ENCODE data around the gene POLD3.

Gene POLD3

GRCh38 chr11:74592063-74592440, 330 bp upstream of the POLD3 start:
- peak; percentile 38 for ATAC-seq
- TF ChIP-seq TSHZ2 (CRISPR knock-in tag; IDR thresholded peaks at IDR 0.05) (no peak), ISL1 (CRISPR knock-in tag; IDR thresholded peaks at IDR 0.05) (no peak), SNAI2 (CRISPR knock-in tag; IDR thresholded peaks at IDR 0.05) (0 out of 2 replicates have a peak, but pooled peaks have one; percentile 39), ZNF8 (CRISPR knock-in tag; IDR thresholded peaks at IDR 0.05) (no peak), ZNF565 (CRISPR knock-in tag; conservative IDR thresholded peaks at IDR 0.05; ENCODE audit: low read depth) (no peak), PPARA (CRISPR knock-in tag; IDR thresholded peaks at IDR 0.05; ENCODE audit: borderline replicate concordance) (no peak), ESRRG (CRISPR knock-in tag; IDR thresholded peaks at IDR 0.05) (no peak)

DNA sequence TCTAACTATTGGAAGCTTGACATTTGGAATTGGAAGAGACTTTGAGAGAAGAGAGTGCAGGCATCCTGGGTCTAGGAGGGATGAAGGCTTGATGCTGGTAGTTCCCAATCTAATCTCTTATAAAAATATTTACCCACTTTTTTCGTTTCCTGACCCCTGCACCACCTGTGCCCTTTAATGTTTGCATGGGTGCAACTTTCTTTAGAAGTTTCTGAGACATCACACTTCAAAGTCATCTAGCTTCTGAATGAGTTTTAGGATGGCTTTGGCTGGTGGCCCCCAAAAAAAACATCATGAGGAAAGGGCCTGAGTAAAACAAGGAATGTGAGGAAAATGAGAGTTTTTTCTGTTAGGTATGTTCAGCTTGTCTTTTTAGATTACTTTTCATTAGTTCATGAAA, 1.1 kb downstream of the POLD3 start:
- TF ChIP-seq ZC3H10 (CRISPR knock-in tag; IDR thresholded peaks at IDR 0.05) = no peak
- TF ChIP-seq TCF4 (CRISPR knock-in tag; IDR thresholded peaks at IDR 0.05; ENCODE audit: borderline replicate concordance) = no peak
- TF ChIP-seq OSR1 (CRISPR knock-in tag; IDR thresholded peaks at IDR 0.05) = no peak
- no peak for TF ChIP-seq SNAI2 (CRISPR knock-in tag; IDR thresholded peaks at IDR 0.05)
- no peak for TF ChIP-seq ZNF8 (CRISPR knock-in tag; IDR thresholded peaks at IDR 0.05)
- no peak for TF ChIP-seq PATZ1 (CRISPR knock-in tag; IDR thresholded peaks at IDR 0.05; ENCODE audit: borderline replicate concordance)
- no peak for TF ChIP-seq ARNTL (CRISPR knock-in tag; IDR thresholded peaks at IDR 0.05; ENCODE audit: borderline replicate concordance, low read depth)
- TF ChIP-seq, protein P1, sequence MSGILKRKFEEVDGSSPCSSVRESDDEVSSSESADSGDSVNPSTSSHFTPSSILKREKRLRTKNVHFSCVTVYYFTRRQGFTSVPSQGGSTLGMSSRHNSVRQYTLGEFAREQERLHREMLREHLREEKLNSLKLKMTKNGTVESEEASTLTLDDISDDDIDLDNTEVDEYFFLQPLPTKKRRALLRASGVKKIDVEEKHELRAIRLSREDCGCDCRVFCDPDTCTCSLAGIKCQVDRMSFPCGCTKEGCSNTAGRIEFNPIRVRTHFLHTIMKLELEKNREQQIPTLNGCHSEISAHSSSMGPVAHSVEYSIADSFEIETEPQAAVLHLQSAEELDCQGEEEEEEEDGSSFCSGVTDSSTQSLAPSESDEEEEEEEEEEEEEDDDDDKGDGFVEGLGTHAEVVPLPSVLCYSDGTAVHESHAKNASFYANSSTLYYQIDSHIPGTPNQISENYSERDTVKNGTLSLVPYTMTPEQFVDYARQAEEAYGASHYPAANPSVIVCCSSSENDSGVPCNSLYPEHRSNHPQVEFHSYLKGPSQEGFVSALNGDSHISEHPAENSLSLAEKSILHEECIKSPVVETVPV (CRISPR knock-in tag; IDR thresholded peaks at IDR 0.05) = no peak
- no peak for TF ChIP-seq CREB5 (CRISPR knock-in tag; IDR thresholded peaks at IDR 0.05; ENCODE audit: low read depth)
- no peak for TF ChIP-seq ISL1 (CRISPR knock-in tag; IDR thresholded peaks at IDR 0.05)
- TF ChIP-seq GLIS3 (CRISPR knock-in tag; IDR thresholded peaks at IDR 0.05) = no peak
- TF ChIP-seq ZFP3 (CRISPR knock-in tag; IDR thresholded peaks at IDR 0.05) = no peak
- no peak for ATAC-seq

- no peak for ATAC-seq
These were observed 10.5 kb downstream of the POLD3 start for GRCh38 chr11:74602637-74603556.

More at GRCh38 chr11:74602637-74603556, 10.5 kb downstream of the POLD3 start:
- TF ChIP-seq PATZ1 (CRISPR knock-in tag; IDR thresholded peaks at IDR 0.05; ENCODE audit: borderline replicate concordance) (no peak), CREB5 (CRISPR knock-in tag; IDR thresholded peaks at IDR 0.05; ENCODE audit: low read depth) (no peak), ZC3H10 (CRISPR knock-in tag; IDR thresholded peaks at IDR 0.05) (no peak), TCF4 (CRISPR knock-in tag; IDR thresholded peaks at IDR 0.05; ENCODE audit: borderline replicate concordance) (no peak), ISL1 (CRISPR knock-in tag; IDR thresholded peaks at IDR 0.05) (no peak), ZFP3 (CRISPR knock-in tag; IDR thresholded peaks at IDR 0.05) (no peak), PPARA (CRISPR knock-in tag; IDR thresholded peaks at IDR 0.05; ENCODE audit: borderline replicate concordance) (no peak), ESRRG (CRISPR knock-in tag; IDR thresholded peaks at IDR 0.05) (no peak), ZNF70 (CRISPR knock-in tag; IDR thresholded peaks at IDR 0.05) (no peak), SNAI2 (CRISPR knock-in tag; IDR thresholded peaks at IDR 0.05) (no peak), CSDC2 (CRISPR knock-in tag; IDR thresholded peaks at IDR 0.05) (no peak)
- TF ChIP-seq, protein P2, sequence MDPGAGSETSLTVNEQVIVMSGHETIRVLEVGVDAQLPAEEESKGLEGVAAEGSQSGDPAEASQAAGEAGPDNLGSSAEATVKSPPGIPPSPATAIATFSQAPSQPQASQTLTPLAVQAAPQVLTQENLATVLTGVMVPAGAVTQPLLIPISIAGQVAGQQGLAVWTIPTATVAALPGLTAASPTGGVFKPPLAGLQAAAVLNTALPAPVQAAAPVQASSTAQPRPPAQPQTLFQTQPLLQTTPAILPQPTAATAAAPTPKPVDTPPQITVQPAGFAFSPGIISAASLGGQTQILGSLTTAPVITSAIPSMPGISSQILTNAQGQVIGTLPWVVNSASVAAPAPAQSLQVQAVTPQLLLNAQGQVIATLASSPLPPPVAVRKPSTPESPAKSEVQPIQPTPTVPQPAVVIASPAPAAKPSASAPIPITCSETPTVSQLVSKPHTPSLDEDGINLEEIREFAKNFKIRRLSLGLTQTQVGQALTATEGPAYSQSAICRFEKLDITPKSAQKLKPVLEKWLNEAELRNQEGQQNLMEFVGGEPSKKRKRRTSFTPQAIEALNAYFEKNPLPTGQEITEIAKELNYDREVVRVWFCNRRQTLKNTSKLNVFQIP (CRISPR knock-in tag; IDR thresholded peaks at IDR 0.05; ENCODE audit: borderline replicate concordance, low read depth) = no peak
- TF ChIP-seq, protein P1 (CRISPR knock-in tag; IDR thresholded peaks at IDR 0.05) = no peak
